H1 (cell line): ENCODE measurements around the gene CHRNA4. TPM values are rescaled to one million over a fixed set of nuclear protein-coding genes. Genes with fewer than 3 reads are reported as not detected.

Source experiments
- CBX8 ChIP-seq: fragments of 300-800, 300-1000 bp; sonication (generic); IDR thresholded peaks from 2 replicates; pipeline ENCODE4 v1.7.1; 2016; ENCODE audit warnings: low read depth, low read length, borderline replicate concordance
- EGR1 ChIP-seq: IDR thresholded peaks from 2 replicates; pipeline ENCODE4 v1.6.1; 2011; ENCODE audit warnings: low read depth, low read length, borderline replicate concordance
- KDM4A ChIP-seq: IDR thresholded peaks from one replicate; pipeline ENCODE4 v1.7.1; 2012; ENCODE audit warnings: low read depth, mild to moderate bottlenecking, moderate library complexity, low read length, inconsistent platforms; ENCODE audit not compliant: severe bottlenecking
- SIN3A ChIP-seq, 2 experiments: IDR thresholded peaks in 1 of 2; conservative IDR thresholded peaks in 1 of 2; 2 replicates each; pipeline ENCODE4 v1.6.1; 2011 to 2012; ENCODE audit warnings: low read length in 2 of 2, improper control_type of control experiment in 1 of 2, low read depth in 1 of 2, mild to moderate bottlenecking in 1 of 2
- SUZ12 ChIP-seq: fragments of 200-600 bp; sonication (generic); IDR thresholded peaks from 2 replicates; pipeline ENCODE4 v1.6.1; 2012; ENCODE audit warnings: mild to moderate bottlenecking, inconsistent platforms, low read length, moderate library complexity, mixed read lengths
- polyA plus RNA-seq, 7 experiments: library from polyadenylated mRNA; depleted of rRNA in 3 of 7; stranded (reverse) in 5 of 7; unstranded in 2 of 7; fragments of >200 nt in 5 of 7; fragments of 200-250 nt in 2 of 7; gene quantifications; 1 replicate in 5 of 7; 2 replicates in 1 of 7; 4 replicates in 1 of 7; pipeline versions ENCODE4 v1.2.1 to v1.2.3, GENCODE V29; 2011 to 2013; ENCODE audit warnings: missing spikeins in 2 of 7, mixed read lengths in 2 of 7
- total RNA-seq: library from RNA; stranded (reverse); fragmentation: NEBNext Ultra II Directional; extraction: Animal tissue kit (Norgen Biotek cat#: 25700); gene quantifications from 2 replicates; pipeline ENCODE4 v1.2.1, GENCODE V29; 2021
- TF ChIP-seq, protein P1 (sequence below): fragments of 300-600 bp; sonication (generic); IDR thresholded peaks from 2 replicates; pipeline ENCODE4 v1.7.1; 2012; ENCODE audit warnings: low read length, moderate library complexity, mild to moderate bottlenecking, inconsistent platforms; ENCODE audit not compliant: insufficient replicate concordance

The CHRNA4 gene
- total and polyA plus RNA-seq, 2 of the 8 experiments (the other 6 are each of a cell fraction or from before 2014, with no cell fraction given): 4.3 to 5.7 TPM

DNA sequence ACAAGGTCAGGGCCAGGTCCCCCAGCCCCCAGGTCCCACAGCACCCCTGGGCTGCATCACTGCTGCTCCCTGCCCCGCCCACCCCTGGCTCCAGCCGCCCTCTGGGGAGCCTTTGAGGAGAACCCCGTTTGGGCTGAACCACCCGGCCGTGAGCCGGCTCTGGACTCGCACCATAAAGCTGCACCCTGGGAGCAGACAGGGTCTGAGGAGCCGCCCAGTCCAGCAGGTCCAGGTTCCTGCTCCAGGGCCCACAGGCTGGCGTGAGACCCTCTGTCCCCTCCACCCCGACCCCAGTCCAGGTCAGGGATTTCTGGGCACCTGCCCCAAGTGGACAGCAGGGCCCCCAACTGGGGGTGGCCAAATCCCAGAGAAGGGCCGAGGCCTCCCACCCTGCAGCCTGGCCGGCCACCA is 8.3 kb downstream of the CHRNA4 start (continued):
- TF ChIP-seq, protein P1, sequence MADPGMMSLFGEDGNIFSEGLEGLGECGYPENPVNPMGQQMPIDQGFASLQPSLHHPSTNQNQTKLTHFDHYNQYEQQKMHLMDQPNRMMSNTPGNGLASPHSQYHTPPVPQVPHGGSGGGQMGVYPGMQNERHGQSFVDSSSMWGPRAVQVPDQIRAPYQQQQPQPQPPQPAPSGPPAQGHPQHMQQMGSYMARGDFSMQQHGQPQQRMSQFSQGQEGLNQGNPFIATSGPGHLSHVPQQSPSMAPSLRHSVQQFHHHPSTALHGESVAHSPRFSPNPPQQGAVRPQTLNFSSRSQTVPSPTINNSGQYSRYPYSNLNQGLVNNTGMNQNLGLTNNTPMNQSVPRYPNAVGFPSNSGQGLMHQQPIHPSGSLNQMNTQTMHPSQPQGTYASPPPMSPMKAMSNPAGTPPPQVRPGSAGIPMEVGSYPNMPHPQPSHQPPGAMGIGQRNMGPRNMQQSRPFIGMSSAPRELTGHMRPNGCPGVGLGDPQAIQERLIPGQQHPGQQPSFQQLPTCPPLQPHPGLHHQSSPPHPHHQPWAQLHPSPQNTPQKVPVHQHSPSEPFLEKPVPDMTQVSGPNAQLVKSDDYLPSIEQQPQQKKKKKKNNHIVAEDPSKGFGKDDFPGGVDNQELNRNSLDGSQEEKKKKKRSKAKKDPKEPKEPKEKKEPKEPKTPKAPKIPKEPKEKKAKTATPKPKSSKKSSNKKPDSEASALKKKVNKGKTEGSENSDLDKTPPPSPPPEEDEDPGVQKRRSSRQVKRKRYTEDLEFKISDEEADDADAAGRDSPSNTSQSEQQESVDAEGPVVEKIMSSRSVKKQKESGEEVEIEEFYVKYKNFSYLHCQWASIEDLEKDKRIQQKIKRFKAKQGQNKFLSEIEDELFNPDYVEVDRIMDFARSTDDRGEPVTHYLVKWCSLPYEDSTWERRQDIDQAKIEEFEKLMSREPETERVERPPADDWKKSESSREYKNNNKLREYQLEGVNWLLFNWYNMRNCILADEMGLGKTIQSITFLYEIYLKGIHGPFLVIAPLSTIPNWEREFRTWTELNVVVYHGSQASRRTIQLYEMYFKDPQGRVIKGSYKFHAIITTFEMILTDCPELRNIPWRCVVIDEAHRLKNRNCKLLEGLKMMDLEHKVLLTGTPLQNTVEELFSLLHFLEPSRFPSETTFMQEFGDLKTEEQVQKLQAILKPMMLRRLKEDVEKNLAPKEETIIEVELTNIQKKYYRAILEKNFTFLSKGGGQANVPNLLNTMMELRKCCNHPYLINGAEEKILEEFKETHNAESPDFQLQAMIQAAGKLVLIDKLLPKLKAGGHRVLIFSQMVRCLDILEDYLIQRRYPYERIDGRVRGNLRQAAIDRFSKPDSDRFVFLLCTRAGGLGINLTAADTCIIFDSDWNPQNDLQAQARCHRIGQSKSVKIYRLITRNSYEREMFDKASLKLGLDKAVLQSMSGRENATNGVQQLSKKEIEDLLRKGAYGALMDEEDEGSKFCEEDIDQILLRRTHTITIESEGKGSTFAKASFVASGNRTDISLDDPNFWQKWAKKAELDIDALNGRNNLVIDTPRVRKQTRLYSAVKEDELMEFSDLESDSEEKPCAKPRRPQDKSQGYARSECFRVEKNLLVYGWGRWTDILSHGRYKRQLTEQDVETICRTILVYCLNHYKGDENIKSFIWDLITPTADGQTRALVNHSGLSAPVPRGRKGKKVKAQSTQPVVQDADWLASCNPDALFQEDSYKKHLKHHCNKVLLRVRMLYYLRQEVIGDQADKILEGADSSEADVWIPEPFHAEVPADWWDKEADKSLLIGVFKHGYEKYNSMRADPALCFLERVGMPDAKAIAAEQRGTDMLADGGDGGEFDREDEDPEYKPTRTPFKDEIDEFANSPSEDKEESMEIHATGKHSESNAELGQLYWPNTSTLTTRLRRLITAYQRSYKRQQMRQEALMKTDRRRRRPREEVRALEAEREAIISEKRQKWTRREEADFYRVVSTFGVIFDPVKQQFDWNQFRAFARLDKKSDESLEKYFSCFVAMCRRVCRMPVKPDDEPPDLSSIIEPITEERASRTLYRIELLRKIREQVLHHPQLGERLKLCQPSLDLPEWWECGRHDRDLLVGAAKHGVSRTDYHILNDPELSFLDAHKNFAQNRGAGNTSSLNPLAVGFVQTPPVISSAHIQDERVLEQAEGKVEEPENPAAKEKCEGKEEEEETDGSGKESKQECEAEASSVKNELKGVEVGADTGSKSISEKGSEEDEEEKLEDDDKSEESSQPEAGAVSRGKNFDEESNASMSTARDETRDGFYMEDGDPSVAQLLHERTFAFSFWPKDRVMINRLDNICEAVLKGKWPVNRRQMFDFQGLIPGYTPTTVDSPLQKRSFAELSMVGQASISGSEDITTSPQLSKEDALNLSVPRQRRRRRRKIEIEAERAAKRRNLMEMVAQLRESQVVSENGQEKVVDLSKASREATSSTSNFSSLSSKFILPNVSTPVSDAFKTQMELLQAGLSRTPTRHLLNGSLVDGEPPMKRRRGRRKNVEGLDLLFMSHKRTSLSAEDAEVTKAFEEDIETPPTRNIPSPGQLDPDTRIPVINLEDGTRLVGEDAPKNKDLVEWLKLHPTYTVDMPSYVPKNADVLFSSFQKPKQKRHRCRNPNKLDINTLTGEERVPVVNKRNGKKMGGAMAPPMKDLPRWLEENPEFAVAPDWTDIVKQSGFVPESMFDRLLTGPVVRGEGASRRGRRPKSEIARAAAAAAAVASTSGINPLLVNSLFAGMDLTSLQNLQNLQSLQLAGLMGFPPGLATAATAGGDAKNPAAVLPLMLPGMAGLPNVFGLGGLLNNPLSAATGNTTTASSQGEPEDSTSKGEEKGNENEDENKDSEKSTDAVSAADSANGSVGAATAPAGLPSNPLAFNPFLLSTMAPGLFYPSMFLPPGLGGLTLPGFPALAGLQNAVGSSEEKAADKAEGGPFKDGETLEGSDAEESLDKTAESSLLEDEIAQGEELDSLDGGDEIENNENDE: no peak
- TF ChIP-seq SIN3A (conservative IDR thresholded peaks at IDR 0.05 in 1 of 2, IDR thresholded peaks at IDR 0.05 in 1 of 2; ENCODE audit: low read depth in 1 of 2, low read length in 2 of 2) (no peak), SUZ12 (no peak), KDM4A (no peak), CBX8 (no peak), EGR1 (no peak)
